Activated CD4-positive, alpha-beta T cell treated with anti-CD3 and anti-CD28 coated beads for 48 hours (primary cell): ENCODE measurements around the gene AOAH.
"Not testable (repeated sequence)": the region's sequence is repeated elsewhere in the genome, so short reads cannot be mapped to it uniquely, and the experiment has no call there.

Experiments
- DNase-seq: peaks from one replicate; pipeline ENCODE4 v3.0.0-alpha.2; 2020

Gene AOAH

DNA sequence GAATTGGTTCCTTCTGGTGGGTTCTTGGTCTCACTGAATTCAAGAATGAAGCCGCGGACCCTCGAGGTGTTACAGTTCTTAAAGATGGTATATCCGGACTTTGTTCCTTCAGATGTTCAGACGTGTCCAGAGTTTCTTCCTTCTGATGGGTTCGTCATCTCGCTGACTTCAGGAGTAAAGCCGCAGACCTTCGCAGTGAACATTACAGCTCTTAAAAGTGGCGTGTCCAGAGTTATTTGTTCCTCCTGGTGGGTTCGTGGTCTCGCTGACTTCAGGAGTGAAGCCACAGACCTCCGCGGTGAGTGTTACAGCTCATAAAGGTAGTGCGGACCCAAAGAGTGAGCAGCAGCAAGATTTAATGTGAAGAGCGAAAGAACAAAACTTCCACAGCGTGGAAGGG, 220.1 kb downstream of the AOAH start:
- not testable (repeated sequence) for DNase-seq

DNA sequence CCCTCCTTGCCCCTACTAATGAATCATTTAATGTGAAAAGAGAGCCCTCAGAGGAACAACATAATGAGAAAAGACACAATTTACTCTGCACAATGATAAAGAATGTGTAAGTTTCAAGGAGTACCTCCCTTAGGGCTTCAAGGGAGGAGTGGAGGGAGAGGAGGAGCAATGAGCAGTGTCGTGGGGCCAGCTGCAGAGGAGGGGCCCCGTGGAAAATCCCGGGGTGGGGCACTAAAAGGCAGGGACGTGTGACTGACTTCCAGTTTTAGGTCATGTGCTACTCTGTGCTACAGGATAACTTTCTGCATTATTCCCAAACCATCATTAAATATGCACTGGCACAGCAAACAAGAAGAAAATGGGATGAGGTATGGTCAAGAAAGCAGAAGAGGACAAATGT, 226.5 kb downstream of the AOAH start:
- no peak for DNase-seq

- DNase-seq: not testable (repeated sequence)
Observed at GRCh38 chr7:36497176-36497575, 227.1 kb downstream of the AOAH start.

DNA sequence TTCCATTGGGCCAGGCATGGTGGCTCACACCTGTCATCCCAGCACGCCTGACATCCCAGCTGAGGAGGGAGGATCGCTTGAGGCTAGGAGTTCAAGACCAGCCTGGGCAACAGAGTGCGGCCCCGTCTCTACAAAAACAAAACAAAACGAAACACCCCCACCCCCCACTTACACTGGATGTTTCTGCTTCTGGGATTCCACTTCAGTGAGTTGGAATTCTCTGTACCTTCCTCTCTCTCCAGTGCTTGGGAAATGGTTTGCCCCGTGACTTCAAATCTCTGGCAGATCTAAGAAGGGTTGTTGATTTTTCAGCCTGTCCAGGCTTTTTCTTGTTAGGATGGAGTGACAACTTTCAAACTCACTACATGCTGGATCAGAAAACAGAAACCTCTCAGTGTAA, 227.7 kb downstream of the AOAH start:
- DNase-seq: no peak

DNA sequence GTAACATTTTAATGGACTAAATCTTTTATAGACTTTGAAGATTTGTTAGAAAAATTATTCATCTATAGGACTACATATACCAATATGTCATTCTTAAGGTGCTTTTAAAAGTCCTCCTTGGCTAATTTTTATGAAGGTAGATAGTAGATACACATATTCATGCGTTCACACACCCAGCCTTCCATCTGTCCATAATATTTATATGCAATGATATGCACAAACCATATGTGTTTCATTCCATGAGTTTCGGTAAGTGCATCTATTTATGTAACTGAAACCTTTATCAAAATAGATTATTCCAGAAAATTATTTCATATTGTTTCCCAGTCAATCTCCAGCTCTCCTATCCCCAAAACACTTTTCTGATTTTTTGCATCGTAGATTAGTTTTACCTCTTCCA, 233.0 kb downstream of the AOAH start:
- no peak for DNase-seq

DNA sequence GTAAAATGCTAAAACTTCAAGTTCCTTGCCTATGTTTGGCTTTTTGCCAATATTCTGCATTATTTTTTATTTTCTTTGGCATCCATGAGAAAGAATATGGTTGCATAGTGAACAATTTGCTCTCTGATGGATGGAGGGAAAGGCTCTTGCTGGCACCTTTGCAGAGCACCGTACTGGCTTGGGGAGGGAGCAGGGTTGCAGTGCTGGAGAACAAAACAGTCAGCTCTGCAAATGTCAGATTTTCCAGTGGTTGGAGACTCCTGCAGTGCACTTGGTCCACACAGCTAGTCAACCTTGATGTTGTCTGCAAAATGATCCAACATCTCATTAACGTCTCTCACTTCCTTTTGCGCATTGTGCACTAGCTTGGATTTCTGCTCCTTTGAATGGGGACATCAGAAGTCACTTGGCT, 233.9 kb downstream of the AOAH start:
- DNase-seq: no peak

DNA sequence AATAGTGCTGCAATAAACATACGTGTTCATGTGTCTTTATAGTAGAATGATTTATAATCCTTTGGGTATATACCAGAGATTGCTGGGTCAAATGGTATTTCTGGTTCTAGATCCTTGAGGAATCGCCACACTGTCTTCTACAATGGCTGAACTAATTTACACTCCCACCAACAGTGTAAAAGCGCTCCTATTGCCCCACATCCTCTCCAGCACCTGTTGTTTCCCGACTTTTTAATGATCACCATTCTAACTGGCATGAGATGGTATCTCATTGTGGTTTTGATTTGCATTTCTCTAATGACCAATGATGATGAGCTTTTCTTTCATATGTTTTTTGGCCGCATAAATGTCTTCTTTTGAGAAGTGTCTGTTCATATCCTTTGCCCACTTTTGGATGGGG, 235.6 kb downstream of the AOAH start:
- not testable (repeated sequence) for DNase-seq

DNA sequence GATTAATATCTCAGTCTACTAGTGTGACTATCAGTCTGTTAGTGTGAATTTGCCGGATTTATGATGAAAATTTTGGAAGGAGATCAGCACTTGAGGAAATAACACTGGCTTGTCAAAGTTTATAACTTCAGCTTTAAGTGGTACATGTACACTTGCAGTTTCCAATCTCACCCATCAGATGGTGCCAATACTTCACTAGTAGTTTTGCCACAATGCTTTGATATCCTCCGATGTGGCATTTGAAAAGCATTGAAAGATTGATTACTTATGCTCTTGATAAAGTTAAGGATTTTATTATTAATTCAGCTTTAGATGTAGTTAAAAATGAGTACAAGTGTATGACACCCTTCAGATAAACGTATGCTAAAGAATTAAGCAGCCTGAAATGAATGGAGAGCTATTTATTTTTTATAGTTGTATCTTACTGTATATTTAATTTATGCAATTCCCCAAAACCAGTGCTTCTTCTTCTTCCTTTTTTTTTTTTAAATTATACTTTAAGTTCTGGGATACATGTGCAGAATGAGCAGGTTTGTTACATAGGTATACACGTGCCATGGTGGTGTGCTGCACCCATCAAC, 236.4 kb downstream of the AOAH start:
- peak; percentile 21 for DNase-seq

DNA sequence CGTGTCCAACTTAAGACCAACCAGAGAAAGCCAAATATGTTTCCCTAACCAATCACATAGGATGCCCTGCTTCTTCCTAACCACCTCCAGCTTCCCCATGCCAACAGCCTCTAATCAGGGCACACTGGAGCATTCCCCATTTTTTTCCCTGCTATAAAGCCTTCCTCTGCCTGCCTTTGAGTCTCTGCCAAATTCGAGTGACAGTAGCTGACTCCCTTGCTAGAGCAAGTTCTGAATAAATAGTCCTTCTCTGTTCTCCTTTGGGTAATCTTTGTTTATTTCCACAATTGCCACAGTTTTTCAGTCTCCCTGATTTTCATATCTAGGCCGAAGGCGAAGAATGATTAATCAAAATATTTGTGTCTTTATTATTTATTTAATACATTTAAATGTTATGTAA, 238.0 kb downstream of the AOAH start:
- DNase-seq: no peak

GRCh38 chr7:36484265-36484664, 240.0 kb downstream of the AOAH start:
- DNase-seq: no peak

DNA sequence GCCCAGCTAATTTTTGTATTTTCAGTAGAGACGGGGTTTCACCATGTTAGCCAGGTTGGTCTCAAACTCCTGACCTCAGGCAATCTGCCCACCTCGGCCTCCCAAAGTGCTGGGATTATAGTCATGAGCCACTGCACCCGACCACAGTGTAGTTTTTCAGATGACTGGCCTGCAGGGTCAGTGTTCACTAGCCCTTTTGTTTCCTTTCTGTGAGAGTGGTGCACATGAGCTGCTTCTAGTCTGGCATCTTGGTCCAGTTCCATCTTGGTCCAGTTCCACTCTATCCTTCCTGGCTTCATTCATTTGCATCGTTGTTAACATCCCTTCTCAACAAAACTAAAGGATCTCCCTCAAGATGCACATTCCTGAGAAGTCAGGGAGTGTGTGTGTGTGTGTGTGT, 240.4 kb downstream of the AOAH start:
- DNase-seq: not testable (repeated sequence)

GRCh38 chr7:36478745-36479144, 245.5 kb downstream of the AOAH start:
- DNase-seq: no peak

GRCh38 chr7:36475381-36475780, 248.9 kb downstream of the AOAH start:
- DNase-seq: peak; percentile 53

GRCh38 chr7:36475011-36475342, 249.3 kb downstream of the AOAH start:
- no peak for DNase-seq

- DNase-seq: peak; percentile 6
Observed at GRCh38 chr7:36474283-36475010, 249.8 kb downstream of the AOAH start.

DNA sequence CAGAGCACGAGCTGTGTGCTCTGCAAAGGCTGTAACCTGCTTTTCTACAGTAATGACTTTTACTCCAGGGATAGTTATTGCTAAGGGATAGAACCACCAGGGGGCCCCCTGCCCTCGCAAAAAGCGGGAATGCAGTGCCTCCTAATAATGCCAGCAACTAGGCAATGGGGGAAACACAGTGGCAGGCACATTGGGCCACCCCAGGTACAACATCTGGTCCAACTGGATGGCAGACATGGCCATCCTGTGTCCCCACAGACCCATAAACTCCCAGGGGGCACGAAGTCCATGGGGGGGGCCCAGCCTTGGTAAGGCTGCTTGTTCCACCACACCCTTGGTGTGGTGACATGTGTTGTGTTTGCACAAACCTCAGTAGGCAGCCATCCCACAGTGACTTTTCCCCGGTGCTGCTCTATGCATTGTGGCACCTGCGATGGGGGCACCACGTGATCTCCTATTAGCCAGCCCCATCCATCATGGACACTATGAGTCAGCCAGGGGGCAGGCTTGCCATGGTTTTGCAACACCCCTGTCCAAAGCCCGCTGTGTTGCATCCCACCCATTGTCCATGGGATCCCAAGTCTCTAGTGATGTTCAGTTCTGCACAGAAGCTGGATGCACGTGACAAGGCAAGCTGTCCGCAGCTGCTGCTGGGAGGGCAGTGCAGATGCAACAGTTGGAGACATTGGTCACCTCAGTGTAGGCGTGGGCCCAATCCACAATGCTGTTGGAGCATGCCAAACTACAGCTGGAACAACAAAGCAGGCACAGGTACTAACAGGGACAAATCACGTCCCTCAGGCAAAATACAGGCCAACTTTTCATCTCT, 250.6 kb downstream of the AOAH start:
- peak; percentile 70 for DNase-seq

GRCh38 chr7:36472141-36472729, 252.1 kb downstream of the AOAH start:
- DNase-seq: no peak

DNA sequence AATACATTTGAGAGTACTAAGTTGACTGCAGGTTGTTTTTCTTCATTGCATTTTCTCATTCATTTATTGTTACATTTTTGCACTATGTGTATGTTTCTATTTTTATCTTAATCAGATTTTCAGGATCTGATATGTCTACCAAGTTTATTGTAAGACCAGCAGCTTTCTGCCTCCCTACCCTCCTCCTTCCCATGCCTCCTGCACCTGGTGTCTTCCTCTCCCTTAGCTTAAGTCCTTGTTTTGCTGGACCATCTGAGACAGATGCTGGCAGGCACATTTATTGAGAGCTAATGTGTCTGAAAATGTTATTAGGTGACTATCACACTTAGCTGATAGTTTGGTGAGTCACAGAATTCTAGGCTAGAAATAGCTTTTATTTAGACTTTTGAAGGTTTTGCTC, 255.1 kb downstream of the AOAH start:
- DNase-seq: no peak

GRCh38 chr7:36468370-36469101, 255.8 kb downstream of the AOAH start:
- DNase-seq: no peak

- not testable (repeated sequence) for DNase-seq
Observed at GRCh38 chr7:36466001-36466400, 258.3 kb downstream of the AOAH start.

DNA sequence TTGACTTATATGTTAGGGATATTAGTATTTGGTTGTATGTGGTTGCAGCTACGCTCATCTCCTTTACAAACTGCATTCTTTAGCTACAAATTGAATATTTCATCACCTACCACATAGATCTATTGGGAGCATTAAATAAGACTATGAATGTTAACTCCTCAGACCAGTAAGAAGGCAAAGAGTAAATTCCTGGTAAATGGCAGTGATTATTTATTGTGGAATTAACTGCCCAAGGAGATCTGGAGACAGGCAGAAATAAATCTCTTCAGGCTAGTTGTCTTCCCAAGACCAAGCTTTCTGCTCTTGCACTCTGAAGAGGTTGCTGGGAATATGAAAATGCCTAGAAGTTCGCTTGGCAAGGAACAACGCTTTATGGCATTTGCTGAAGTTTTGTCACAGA, 260.0 kb downstream of the AOAH start:
- no peak for DNase-seq
